ENCODE measurements around the gene PF4V1.

- TF ChIP-seq POLR2A (IDR thresholded peaks at IDR 0.05) (no peak), POLR2AphosphoS5 (IDR thresholded peaks at IDR 0.05; ENCODE audit: insufficient read depth in 1 of 2, low read depth in 1 of 2) (no peak)
- TF ChIP-seq, protein P1, sequence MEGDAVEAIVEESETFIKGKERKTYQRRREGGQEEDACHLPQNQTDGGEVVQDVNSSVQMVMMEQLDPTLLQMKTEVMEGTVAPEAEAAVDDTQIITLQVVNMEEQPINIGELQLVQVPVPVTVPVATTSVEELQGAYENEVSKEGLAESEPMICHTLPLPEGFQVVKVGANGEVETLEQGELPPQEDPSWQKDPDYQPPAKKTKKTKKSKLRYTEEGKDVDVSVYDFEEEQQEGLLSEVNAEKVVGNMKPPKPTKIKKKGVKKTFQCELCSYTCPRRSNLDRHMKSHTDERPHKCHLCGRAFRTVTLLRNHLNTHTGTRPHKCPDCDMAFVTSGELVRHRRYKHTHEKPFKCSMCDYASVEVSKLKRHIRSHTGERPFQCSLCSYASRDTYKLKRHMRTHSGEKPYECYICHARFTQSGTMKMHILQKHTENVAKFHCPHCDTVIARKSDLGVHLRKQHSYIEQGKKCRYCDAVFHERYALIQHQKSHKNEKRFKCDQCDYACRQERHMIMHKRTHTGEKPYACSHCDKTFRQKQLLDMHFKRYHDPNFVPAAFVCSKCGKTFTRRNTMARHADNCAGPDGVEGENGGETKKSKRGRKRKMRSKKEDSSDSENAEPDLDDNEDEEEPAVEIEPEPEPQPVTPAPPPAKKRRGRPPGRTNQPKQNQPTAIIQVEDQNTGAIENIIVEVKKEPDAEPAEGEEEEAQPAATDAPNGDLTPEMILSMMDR (IDR thresholded peaks at IDR 0.05) = no peak
These were observed 6.6 kb downstream of the PF4V1 start for GRCh38 chr4:73859614-73860088.

Data from vagina (tissue), 2 donors.